Measurements from ENCODE around the gene CROCC.
"Not testable (repeated sequence)": the region's sequence is repeated elsewhere in the genome, so short reads cannot be mapped to it uniquely, and the experiment has no call there.

- TF ChIP-seq, protein P1, sequence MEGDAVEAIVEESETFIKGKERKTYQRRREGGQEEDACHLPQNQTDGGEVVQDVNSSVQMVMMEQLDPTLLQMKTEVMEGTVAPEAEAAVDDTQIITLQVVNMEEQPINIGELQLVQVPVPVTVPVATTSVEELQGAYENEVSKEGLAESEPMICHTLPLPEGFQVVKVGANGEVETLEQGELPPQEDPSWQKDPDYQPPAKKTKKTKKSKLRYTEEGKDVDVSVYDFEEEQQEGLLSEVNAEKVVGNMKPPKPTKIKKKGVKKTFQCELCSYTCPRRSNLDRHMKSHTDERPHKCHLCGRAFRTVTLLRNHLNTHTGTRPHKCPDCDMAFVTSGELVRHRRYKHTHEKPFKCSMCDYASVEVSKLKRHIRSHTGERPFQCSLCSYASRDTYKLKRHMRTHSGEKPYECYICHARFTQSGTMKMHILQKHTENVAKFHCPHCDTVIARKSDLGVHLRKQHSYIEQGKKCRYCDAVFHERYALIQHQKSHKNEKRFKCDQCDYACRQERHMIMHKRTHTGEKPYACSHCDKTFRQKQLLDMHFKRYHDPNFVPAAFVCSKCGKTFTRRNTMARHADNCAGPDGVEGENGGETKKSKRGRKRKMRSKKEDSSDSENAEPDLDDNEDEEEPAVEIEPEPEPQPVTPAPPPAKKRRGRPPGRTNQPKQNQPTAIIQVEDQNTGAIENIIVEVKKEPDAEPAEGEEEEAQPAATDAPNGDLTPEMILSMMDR (IDR thresholded peaks at IDR 0.05) = not testable (repeated sequence)
- TF ChIP-seq EP300 (IDR thresholded peaks at IDR 0.05; ENCODE audit: low read depth); POLR2AphosphoS5 (IDR thresholded peaks at IDR 0.05): not testable (repeated sequence)
Measured at GRCh38 chr1:16892978-16893525, 28.7 kb upstream of the CROCC start.

All from transverse colon (tissue), 4 donors.